HUES64 (cell line): ENCODE data around the gene GRAMD2B.

Experiments used
- H3K27ac ChIP-seq: 2 replicates; pipeline ENCODE4 v1.7.0; 2013; ENCODE audit warnings: low read depth, low read length, inconsistent platforms
- H3K27me3 ChIP-seq: 2 replicates; pipeline ENCODE4 v1.6.1; 2013; ENCODE audit warnings: mild to moderate bottlenecking, low read length; ENCODE audit not compliant: insufficient read depth
- H3K36me3 ChIP-seq: 2 replicates; pipeline ENCODE4 v1.6.1; 2013; ENCODE audit warnings: mild to moderate bottlenecking, low read length; ENCODE audit not compliant: insufficient read depth
- H3K4me1 ChIP-seq: 2 replicates; pipeline ENCODE4 v1.6.1; 2013; ENCODE audit warnings: mild to moderate bottlenecking, low read length, moderate library complexity; ENCODE audit not compliant: insufficient read depth
- H3K4me3 ChIP-seq: 2 replicates; pipeline ENCODE4 v1.5.1; 2013; ENCODE audit warnings: mild to moderate bottlenecking, low read length, moderate library complexity
- H3K9ac ChIP-seq: 2 replicates; pipeline ENCODE4 v1.6.1; 2013; ENCODE audit warnings: mild to moderate bottlenecking, low read depth, low read length
- H3K9me3 ChIP-seq: 2 replicates; pipeline ENCODE4 v1.6.1; 2013; ENCODE audit warnings: low read depth, low read length; ENCODE audit not compliant: insufficient read depth
- WGBS: fragments of 150-250, 120-280 bp; methylation state at CpG from one replicate; pipeline ENCODE4 v1.1.7; 2013; ENCODE audit warnings: missing lambda C conversion rate; 5-methylcytosine and 5-hydroxymethylcytosine counted together

GRAMD2B gene

DNA sequence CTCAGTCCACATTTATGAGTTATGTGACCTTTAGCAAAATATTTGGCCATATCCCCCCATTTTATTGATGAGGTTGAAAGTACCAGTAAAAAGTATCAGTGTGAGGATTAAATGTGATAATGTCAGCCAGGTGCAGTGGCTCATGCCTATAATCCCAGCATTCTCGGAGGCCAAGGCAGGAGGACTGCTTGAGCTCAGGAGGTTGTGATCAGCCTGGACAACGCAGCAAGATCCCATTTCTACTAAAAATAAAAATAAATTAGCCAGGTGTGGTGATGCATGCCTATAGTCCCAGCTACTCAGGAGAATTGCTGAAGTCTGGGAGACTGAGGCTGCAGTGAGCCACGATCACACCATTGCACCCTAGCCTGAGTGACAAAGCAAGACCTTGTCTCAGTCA, 71.2 kb downstream of the GRAMD2B start:
- peaks cover 16% of the 10 kb centered on the region; the same call in 1 of the 2 replicates for H3K4me1 ChIP-seq

GRCh38 chr5:126497506-126497905, 74.3 kb downstream of the GRAMD2B start:
- H3K9ac ChIP-seq = no peak overlapping the region
- no peaks in the 10 kb centered on the region for H3K27me3 ChIP-seq

More for the DNA sequence above, 71.2 kb downstream of the GRAMD2B start:
- H3K27me3 ChIP-seq = no peaks in the 10 kb centered on the region
- H3K27ac ChIP-seq = no peak overlapping the region
- H3K4me3 ChIP-seq = no peak overlapping the region
- H3K9ac ChIP-seq = no peak overlapping the region
- 86% methylated on average over 2 of the region's 3 CpGs for WGBS
- peaks cover 11% of the 10 kb centered on the region for H3K36me3 ChIP-seq
- no peaks in the 10 kb centered on the region for H3K9me3 ChIP-seq

GRCh38 chr5:126499278-126499677, 76.1 kb downstream of the GRAMD2B start:
- WGBS = 95% methylated on average over 2 of the region's 2 CpGs
- Histone ChIP-seq H3K27ac (no peak overlapping the region), H3K27me3 (no peaks in the 10 kb centered on the region), H3K9ac (no peak overlapping the region), H3K4me1 (peaks cover 4% of the 10 kb centered on the region; the same call in 1 of the 2 replicates), H3K36me3 (no peaks in the 10 kb centered on the region), H3K4me3 (no peak overlapping the region), H3K9me3 (no peaks in the 10 kb centered on the region)

More at GRCh38 chr5:126497506-126497905, 74.3 kb downstream of the GRAMD2B start:
- H3K4me1 ChIP-seq = peaks cover 4% of the 10 kb centered on the region; the same call in 1 of the 2 replicates
- H3K36me3 ChIP-seq = peaks cover 3% of the 10 kb centered on the region; the same call in 1 of the 2 replicates
- no peaks in the 10 kb centered on the region for H3K9me3 ChIP-seq
- WGBS = 92% methylated on average over 5 of the region's 5 CpGs
- no peak overlapping the region for H3K4me3 ChIP-seq
- H3K27ac ChIP-seq = no peak overlapping the region

GRCh38 chr5:126499853-126500342, 76.7 kb downstream of the GRAMD2B start:
- 82% methylated on average over 3 of the region's 3 CpGs for WGBS
- Histone ChIP-seq H3K4me1 (peaks cover 4% of the 10 kb centered on the region; the same call in 1 of the 2 replicates), H3K9me3 (no peaks in the 10 kb centered on the region), H3K27ac (no peak overlapping the region), H3K4me3 (no peak overlapping the region), H3K9ac (no peak overlapping the region), H3K36me3 (no peaks in the 10 kb centered on the region), H3K27me3 (no peaks in the 10 kb centered on the region)

DNA sequence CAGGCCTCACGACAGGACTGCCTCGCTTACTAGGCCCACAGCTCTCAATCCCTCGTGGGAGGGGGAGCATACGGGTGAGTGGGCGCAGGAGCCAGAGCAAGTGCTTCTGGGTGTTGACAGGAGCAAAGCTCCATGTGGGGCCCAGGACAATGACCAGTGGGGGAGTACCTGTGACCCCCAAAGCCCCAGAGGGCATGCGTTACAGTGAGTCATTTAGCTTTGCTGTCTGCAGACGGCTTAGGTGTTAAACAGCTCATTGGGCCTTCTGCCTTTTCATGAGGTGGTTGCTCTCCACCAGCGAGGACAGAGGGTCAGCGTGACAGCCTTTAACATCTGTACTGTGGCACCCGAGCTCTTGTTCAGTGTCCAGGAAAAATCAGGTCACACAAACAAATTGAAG, 78.2 kb downstream of the GRAMD2B start:
- Histone ChIP-seq H3K27ac (no peak overlapping the region), H3K36me3 (no peaks in the 10 kb centered on the region), H3K4me3 (no peak overlapping the region), H3K4me1 (peaks cover 4% of the 10 kb centered on the region; the same call in 1 of the 2 replicates), H3K27me3 (no peaks in the 10 kb centered on the region), H3K9ac (no peak overlapping the region), H3K9me3 (no peaks in the 10 kb centered on the region)
- 87% methylated on average over 10 of the region's 10 CpGs for WGBS

DNA sequence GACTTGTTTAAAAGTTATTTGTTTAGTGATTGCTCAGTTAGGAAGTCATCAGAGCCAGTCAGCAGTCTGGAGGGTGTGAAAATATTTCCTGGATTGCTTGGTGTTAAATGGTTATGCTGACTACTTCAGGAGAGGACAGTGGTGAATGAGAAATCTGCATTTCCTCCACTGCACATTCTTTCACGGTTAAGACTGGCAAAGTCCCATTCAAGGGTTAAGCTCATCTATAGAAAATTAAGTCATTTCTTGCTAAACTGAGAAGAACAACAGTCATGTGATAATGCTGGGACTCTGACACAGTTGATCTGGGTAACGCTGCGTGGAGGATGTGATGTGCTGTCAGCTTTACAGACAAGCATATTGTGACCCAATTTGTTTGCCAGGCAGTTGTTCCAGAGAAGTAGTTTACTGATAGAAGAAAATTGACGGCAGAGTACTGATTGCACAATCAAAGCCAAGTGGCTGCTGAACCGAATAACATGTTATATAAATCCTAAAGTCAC, 80.4 kb downstream of the GRAMD2B start:
- WGBS = 75% methylated on average over 4 of the region's 5 CpGs
- no peaks in the 10 kb centered on the region for H3K27me3 ChIP-seq
- peaks cover 4% of the 10 kb centered on the region; the same call in 1 of the 2 replicates for H3K4me1 ChIP-seq
- no peaks in the 10 kb centered on the region for H3K9me3 ChIP-seq
- H3K36me3 ChIP-seq = no peaks in the 10 kb centered on the region
- no peak overlapping the region for H3K9ac ChIP-seq
- H3K4me3 ChIP-seq = no peak overlapping the region
- H3K27ac ChIP-seq = no peak overlapping the region

DNA sequence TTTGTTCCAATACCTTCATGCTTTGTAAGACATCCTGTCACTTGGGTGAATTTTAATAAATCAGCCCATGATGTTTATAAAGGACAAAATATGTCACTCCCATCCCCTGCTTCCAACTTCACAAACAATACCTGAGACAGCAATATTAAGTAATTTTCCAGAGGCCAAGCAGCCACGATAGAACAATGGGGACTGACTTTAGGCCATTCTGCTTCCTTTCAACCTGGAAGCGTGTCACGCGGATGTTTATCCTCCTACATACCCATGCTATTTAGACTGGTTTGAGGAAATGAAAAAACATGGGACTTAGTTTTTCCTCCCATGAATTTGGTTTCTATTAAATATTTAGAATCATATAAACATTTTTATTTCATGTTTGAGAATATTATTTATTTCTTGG, 82.9 kb downstream of the GRAMD2B start:
- Histone ChIP-seq H3K27ac (no peak overlapping the region), H3K36me3 (no peaks in the 10 kb centered on the region), H3K27me3 (no peaks in the 10 kb centered on the region), H3K4me1 (peaks cover 4% of the 10 kb centered on the region; the same call in 1 of the 2 replicates), H3K4me3 (no peak overlapping the region), H3K9me3 (no peaks in the 10 kb centered on the region), H3K9ac (no peak overlapping the region)
- 94% methylated on average over 2 of the region's 4 CpGs for WGBS

DNA sequence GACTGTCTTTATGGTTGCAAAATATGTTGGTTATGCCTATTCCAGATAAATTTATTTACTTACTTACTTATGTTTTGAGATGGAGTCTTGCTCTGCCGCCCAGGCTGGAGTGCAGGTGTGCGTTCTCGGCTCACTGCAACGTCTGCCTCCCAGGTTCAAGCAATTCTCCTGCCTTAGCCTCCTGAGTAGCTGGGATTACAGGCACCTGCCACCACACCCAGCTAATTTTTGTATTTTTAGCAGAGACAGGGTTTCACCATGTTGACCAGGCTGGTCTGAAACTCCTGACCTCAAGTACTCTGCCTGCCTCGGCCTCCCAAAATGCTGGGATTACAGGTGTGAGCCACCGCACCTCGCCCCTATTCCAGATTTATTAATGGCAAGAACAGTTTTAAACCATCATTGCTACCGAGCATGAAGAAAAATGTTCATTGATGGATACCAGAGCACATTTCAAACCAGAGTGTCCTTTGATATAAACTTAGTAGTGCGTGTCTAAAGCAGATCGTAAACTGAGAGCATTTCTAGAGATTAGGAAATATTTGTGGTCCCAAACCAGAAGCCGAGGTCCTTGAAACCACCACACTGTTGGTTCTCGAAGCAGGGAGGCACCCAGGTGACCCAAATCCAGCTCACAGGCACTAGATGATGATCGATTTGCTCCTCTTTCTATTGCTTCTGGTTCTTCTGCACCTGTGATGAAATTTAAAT, 85.2 kb downstream of the GRAMD2B start:
- H3K36me3 ChIP-seq = no peaks in the 10 kb centered on the region
- no peaks in the 10 kb centered on the region for H3K4me1 ChIP-seq
- H3K4me3 ChIP-seq = no peak overlapping the region
- no peaks in the 10 kb centered on the region for H3K9me3 ChIP-seq
- no peak overlapping the region for H3K27ac ChIP-seq
- no peak overlapping the region for H3K9ac ChIP-seq
- no peaks in the 10 kb centered on the region for H3K27me3 ChIP-seq
- WGBS = 94% methylated on average over 13 of the region's 13 CpGs

- Histone ChIP-seq H3K36me3 (no peaks in the 10 kb centered on the region), H3K27me3 (no peaks in the 10 kb centered on the region), H3K9ac (no peak overlapping the region), H3K9me3 (no peaks in the 10 kb centered on the region), H3K27ac (no peak overlapping the region), H3K4me1 (no peaks in the 10 kb centered on the region), H3K4me3 (no peak overlapping the region)
Observed at GRCh38 chr5:126508962-126509279, 85.7 kb downstream of the GRAMD2B start.

GRCh38 chr5:126509339-126509738, 86.1 kb downstream of the GRAMD2B start:
- H3K9me3 ChIP-seq = no peaks in the 10 kb centered on the region
- no peaks in the 10 kb centered on the region for H3K36me3 ChIP-seq
- WGBS = 91% methylated on average over 5 of the region's 5 CpGs
- no peak overlapping the region for H3K4me3 ChIP-seq
- no peaks in the 10 kb centered on the region for H3K27me3 ChIP-seq
- H3K27ac ChIP-seq = no peak overlapping the region
- H3K4me1 ChIP-seq = no peaks in the 10 kb centered on the region
- H3K9ac ChIP-seq = no peak overlapping the region

DNA sequence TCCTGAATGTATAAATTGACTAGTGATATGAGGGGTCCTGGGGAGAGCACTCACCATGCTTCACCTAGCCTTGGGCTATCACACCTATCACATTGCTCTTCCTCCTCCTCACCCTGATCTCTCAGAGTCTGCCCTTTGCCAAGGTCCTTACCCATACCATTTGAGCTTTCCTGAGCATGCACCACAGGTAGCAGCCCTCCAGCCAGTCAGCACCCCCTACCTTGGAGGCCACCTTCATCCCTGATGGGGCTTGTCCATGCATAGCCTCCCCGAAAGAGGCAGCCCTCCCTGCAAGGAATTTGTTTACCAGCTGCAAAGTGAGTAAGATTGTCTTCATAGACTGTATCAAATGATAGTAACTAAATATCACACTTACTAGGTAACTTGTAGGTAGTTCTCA, 88.8 kb downstream of the GRAMD2B start:
- WGBS = 88% methylated on average over 1 of the region's 1 CpG
- H3K9ac ChIP-seq = no peak overlapping the region
- no peaks in the 10 kb centered on the region for H3K4me1 ChIP-seq
- no peak overlapping the region for H3K4me3 ChIP-seq
- no peaks in the 10 kb centered on the region for H3K9me3 ChIP-seq
- no peaks in the 10 kb centered on the region for H3K36me3 ChIP-seq
- no peak overlapping the region for H3K27ac ChIP-seq
- H3K27me3 ChIP-seq = no peaks in the 10 kb centered on the region
